ENCODE results near the gene NRGN. TPM values are rescaled to one million over a fixed set of nuclear protein-coding genes. Genes with fewer than 3 reads are reported as not detected.

The NRGN gene
- polyA plus RNA-seq, 1 donor from 2014 or later, result 0.69 TPM

DNA sequence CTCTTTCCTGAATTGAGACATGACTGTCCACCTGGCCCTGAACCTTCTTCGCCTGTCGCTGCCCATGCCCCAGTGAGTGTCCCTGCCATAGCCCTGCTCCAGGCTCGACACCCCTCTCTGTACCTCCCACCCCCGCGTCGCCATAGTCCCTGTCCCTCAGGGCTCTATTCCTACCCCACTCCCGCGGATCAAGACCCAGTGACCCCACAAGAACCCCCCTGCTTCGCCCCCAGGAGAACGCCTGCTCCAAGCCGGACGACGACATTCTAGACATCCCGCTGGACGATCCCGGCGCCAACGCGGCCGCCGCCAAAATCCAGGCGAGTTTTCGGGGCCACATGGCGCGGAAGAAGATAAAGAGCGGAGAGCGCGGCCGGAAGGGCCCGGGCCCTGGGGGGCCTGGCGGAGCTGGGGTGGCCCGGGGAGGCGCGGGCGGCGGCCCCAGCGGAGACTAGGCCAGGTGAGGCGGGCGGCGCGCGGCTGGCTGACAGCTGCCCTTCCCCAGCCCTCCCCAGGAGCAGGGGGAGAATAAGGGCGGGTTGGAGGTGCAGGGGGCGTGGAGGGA is 5.6 kb downstream of the NRGN start:
- Histone ChIP-seq H3F3A (ENCODE audit: insufficient read depth, low read length, poor library complexity, severe bottlenecking) (no peaks in the 10 kb centered on the region), H3K9me2 (ENCODE audit: insufficient read depth, low read length) (no peaks in the 10 kb centered on the region), H2AFZ (ENCODE audit: low read depth, low read length) (no peak overlapping the region), H3K27ac (ENCODE audit: low read length) (no peak overlapping the region), H3K27me3 (ENCODE audit: insufficient read depth, low read depth, low read length) (peaks cover 100% of the 10 kb centered on the region), H3K36me3 (ENCODE audit: insufficient read depth, low read length) (no peaks in the 10 kb centered on the region), H3K9ac (ENCODE audit: low read length) (peak overlapping the region; percentile 24), H4K20me1 (ENCODE audit: insufficient read depth) (no peaks in the 10 kb centered on the region), H3K79me2 (replicated peaks; ENCODE audit: insufficient read depth, low read length) (no peaks in the 10 kb centered on the region), H3K9me3 (ENCODE audit: low read length) (no peaks in the 10 kb centered on the region), H3K4me3 (ENCODE audit: low read length) (peak overlapping the region; percentile 61), H3K4me2 (ENCODE audit: low read length) (no peak overlapping the region)
- TF ChIP-seq REST (IDR thresholded peaks at IDR 0.05; ENCODE audit: borderline replicate concordance) (no peak), EZH2 (IDR thresholded peaks at IDR 0.05; ENCODE audit: borderline replicate concordance, insufficient read depth, low read length, poor library complexity, severe bottlenecking) (peak; percentile 35)

GRCh38 chr11:124745835-124746620 is 6.3 kb downstream of the NRGN start:
- no peak overlapping the region for H3K27ac ChIP-seq (ENCODE audit: low read length)
- H3K4me2 ChIP-seq (ENCODE audit: low read length), result no peak overlapping the region
- H3K79me2 ChIP-seq (replicated peaks; ENCODE audit: insufficient read depth, low read length), result no peaks in the 10 kb centered on the region
- peaks cover 100% of the 10 kb centered on the region for H3K27me3 ChIP-seq (ENCODE audit: insufficient read depth, low read depth, low read length)
- peak overlapping the region; percentile 61 for H3K4me3 ChIP-seq (ENCODE audit: low read length)
- no peaks in the 10 kb centered on the region for H3K9me2 ChIP-seq (ENCODE audit: insufficient read depth, low read length)
- H2AFZ ChIP-seq (ENCODE audit: low read depth, low read length), result no peak overlapping the region
- H3K36me3 ChIP-seq (ENCODE audit: insufficient read depth, low read length), result no peaks in the 10 kb centered on the region
- H4K20me1 ChIP-seq (ENCODE audit: insufficient read depth), result no peaks in the 10 kb centered on the region
- H3F3A ChIP-seq (ENCODE audit: insufficient read depth, low read length, poor library complexity, severe bottlenecking), result no peaks in the 10 kb centered on the region
- H3K9me3 ChIP-seq (ENCODE audit: low read length), result no peaks in the 10 kb centered on the region
- no peak for TF ChIP-seq TAF1 (IDR thresholded peaks at IDR 0.05; ENCODE audit: low read depth)
- peak; percentile 25 for TF ChIP-seq CTCF (IDR thresholded peaks at IDR 0.05; ENCODE audit: poor library complexity, severe bottlenecking)
- peak; percentile 44 for TF ChIP-seq EZH2 (IDR thresholded peaks at IDR 0.05; ENCODE audit: borderline replicate concordance, insufficient read depth, low read length, poor library complexity, severe bottlenecking)
- TF ChIP-seq EP300 (conservative IDR thresholded peaks at IDR 0.05; ENCODE audit: poor library complexity, severe bottlenecking), result no peak
- H3K9ac ChIP-seq (ENCODE audit: low read length), result peak overlapping the region; percentile 24
